BJ (cell line): Measurements from ENCODE around the gene ATXN1. TPM values are rescaled to one million over a fixed set of nuclear protein-coding genes. Genes with fewer than 3 reads are reported as not detected.

Experiments
- CTCF ChIA-PET: fragments of 350-600 bp; formaldehyde crosslinking; extraction: SDS; loops from one replicate; lab custom pipeline; 2021; ENCODE audit warnings: antibody characterized with exemption, inconsistent platforms; lab: Yijun Ruan, JAX
- POLR2A ChIA-PET: fragments of 300-600 bp; sonication (Branson Sonifier 250); formaldehyde crosslinking; extraction: SDS; loops from one replicate; lab custom pipeline; 2021; ENCODE audit warnings: antibody characterized with exemption; lab: Charles Lee
- DNase-seq: peaks from one replicate; pipeline ENCODE4 v3.0.0-alpha.2; 2011; ENCODE audit warnings: low read depth
- H3K27me3 ChIP-seq: 2 replicates; pipeline ENCODE4 v1.6.0; 2011; ENCODE audit warnings: low read length; ENCODE audit not compliant: control insufficient read depth, insufficient read depth
- H3K36me3 ChIP-seq: 2 replicates; pipeline ENCODE4 v1.5.1; 2011; ENCODE audit warnings: low read length; ENCODE audit not compliant: control insufficient read depth, insufficient read depth
- H3K4me3 ChIP-seq: 2 replicates; pipeline ENCODE4 v1.5.1; 2011; ENCODE audit warnings: low read depth, mild to moderate bottlenecking, control low read depth, low read length
- polyA plus RNA-seq: library from polyadenylated mRNA; depleted of rRNA; stranded (reverse); fragments of >200 nt; gene quantifications from 2 replicates; pipeline ENCODE4 v1.2.3, GENCODE V29; 2011
- TF ChIP-seq, protein P1 (sequence below): IDR thresholded peaks from 2 replicates; pipeline ENCODE4 v1.5.1; 2011; ENCODE audit warnings: low read depth, mild to moderate bottlenecking, control low read depth, inconsistent platforms, low read length, moderate library complexity; ENCODE audit not compliant: insufficient read depth

ATXN1 gene
- polyA plus RNA-seq, 1 experiment = 60.2 TPM

DNA sequence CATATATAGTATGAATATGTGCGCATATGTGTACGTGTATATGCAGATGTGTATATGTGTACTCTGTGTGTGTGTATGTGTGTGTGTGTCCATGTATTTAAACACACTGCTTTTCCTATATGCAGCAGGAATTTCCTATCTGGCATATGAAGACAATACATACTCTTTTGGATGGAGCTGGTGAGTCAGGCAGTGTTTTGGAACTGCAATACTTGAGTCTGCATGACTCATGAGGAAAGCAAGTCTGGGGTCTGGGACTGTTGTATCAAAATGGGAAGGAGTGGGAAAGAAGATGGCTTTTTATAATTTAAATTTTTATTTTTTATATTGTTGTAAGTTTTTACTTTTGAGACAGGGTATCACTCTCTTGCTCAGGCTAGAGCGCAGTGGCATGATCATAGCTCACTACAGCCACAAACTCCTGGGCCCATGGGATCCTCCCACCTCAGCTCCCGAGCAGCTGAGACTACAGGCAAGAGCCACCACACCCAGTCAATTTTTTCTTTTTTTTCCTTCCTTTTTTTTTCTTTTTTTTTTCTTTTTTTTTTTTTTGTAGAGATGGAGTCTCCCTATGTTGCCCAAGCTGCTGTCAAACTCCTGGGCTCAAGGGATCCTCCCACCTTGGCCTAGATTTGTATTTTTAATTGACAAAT lies 72.2 kb downstream of the ATXN1 start:
- CTCF ChIA-PET = interaction anchor here (1.2 kb wide), 1 partner anchor 10 kb away, joined by 3 read pairs; no protein-coding TSS in a partner anchor
- Histone ChIP-seq H3K36me3 (no peaks in the 10 kb centered on the region), H3K4me3 (no peak overlapping the region), H3K27me3 (no peaks in the 10 kb centered on the region)
- POLR2A ChIA-PET = no interaction called here
- DNase-seq = no peak
- TF ChIP-seq, protein P1, sequence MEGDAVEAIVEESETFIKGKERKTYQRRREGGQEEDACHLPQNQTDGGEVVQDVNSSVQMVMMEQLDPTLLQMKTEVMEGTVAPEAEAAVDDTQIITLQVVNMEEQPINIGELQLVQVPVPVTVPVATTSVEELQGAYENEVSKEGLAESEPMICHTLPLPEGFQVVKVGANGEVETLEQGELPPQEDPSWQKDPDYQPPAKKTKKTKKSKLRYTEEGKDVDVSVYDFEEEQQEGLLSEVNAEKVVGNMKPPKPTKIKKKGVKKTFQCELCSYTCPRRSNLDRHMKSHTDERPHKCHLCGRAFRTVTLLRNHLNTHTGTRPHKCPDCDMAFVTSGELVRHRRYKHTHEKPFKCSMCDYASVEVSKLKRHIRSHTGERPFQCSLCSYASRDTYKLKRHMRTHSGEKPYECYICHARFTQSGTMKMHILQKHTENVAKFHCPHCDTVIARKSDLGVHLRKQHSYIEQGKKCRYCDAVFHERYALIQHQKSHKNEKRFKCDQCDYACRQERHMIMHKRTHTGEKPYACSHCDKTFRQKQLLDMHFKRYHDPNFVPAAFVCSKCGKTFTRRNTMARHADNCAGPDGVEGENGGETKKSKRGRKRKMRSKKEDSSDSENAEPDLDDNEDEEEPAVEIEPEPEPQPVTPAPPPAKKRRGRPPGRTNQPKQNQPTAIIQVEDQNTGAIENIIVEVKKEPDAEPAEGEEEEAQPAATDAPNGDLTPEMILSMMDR = no peak

DNA sequence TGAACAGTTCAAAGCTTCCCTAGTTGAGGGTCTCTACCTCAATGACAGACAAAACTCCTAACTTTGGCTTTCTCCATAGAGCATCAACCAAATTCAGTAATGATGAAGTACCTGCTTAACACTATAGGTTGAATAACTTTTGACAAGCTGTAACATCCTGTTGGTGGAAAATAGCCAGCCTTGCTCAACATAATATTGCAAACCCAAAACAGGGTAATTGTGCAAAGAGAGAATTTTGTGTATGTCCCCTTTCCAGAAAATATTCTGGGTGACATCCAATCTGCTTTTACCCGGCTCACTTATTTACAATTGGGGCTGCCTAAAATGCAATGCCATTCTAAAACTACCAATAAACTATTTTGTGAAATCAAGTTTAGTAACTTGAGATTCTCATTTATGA lies 72.8 kb downstream of the ATXN1 start:
- no peaks in the 10 kb centered on the region for H3K36me3 ChIP-seq
- TF ChIP-seq, protein P1 = no peak
- H3K4me3 ChIP-seq = no peak overlapping the region
- no peak for DNase-seq
- H3K27me3 ChIP-seq = no peaks in the 10 kb centered on the region
- POLR2A ChIA-PET = interaction anchor here (0.6 kb wide), 1 partner anchor 35 kb away, joined by 3 read pairs; no protein-coding TSS in a partner anchor
- CTCF ChIA-PET = interaction anchor here (1.2 to 1.3 kb wide), 2 partner anchors 10 to 178 kb away, joined by 3 read pairs; no protein-coding TSS in a partner anchor

DNA sequence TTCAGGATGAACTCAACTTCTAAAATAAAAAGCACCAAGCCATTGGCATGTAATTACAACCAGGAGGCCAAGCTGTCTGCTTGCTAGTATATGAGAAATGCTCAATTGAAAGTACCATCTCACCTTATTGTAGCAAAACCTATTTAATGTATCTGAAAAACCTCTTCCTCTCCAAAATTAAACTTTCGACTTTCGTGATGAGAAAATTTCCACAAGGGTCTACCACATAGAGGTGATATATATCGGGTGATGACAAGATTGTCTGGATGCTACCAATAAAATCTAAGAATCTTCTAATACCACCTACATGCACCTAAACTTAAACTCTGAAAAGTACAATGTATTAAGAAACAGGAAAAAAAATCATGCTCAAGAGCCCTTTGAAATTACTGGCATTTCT lies 74.2 kb downstream of the ATXN1 start:
- ChIA-PET CTCF (no interaction called here), POLR2A (no interaction called here)
- DNase-seq = no peak
- TF ChIP-seq, protein P1 = no peak
- Histone ChIP-seq H3K27me3 (no peaks in the 10 kb centered on the region), H3K4me3 (no peak overlapping the region), H3K36me3 (no peaks in the 10 kb centered on the region)

DNA sequence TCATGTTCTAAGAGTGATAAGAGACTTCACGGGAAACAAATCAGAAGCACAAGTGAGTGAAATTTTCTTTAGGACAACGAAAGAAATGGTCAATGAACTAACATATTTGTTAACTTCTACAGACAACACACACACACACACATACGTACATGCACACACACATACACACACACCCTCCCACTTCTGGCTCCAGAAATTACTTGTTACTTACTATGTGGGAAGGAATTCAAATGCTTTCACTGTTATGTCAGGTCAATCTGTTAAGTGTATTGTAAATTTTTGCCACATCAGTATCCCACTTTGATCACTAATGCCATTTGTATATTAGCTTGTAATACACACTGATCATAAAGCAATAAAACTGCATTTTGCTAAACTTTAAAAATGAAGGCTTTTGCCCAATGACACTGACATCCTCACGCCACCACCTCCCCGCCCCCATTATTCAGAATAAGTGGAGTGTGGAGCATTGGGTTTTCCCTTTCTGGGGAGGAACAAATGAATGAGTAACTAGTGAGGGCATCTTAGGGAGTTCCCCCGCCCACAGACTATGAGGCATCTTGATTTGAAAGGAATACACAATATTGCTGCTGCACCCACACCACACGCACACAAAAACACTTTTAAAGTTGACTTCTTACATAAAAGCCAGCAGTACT lies 76.2 kb downstream of the ATXN1 start:
- Histone ChIP-seq H3K36me3 (no peaks in the 10 kb centered on the region), H3K27me3 (no peaks in the 10 kb centered on the region), H3K4me3 (no peak overlapping the region)
- ChIA-PET POLR2A (no interaction called here), CTCF (interaction anchor here (0.7 kb wide), 1 partner anchor 151 kb away, joined by 3 read pairs; no protein-coding TSS in a partner anchor)
- TF ChIP-seq, protein P1 = no peak
- DNase-seq = no peak

DNA sequence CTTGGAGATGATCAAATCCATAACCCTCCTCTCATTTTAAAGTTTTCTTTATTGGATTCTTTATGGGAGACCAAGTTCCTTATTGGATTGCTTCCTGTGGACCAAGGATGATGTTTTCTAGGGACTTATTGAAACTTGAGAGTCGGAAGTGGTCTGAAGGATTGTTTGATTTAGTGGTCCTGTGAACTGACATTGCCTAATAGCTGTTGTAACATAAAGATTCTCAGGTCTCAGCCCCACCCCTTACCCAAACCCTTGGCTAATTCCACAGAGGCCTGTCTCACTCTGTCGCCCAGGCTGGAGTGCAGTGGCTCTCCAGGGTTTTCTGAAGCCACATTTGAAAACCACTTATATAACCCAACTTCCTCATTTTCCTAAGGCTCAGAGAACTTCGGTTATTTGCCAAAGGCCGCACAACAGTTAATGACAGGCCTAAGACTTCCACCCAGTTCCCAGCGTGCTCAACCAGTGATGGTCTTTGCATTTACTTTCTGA lies 77.0 kb downstream of the ATXN1 start:
- DNase-seq = no peak
- H3K4me3 ChIP-seq = no peak overlapping the region
- CTCF ChIA-PET = no interaction called here
- TF ChIP-seq, protein P1 = no peak
- POLR2A ChIA-PET = no interaction called here
- no peaks in the 10 kb centered on the region for H3K36me3 ChIP-seq
- H3K27me3 ChIP-seq = no peaks in the 10 kb centered on the region
